ENCODE data around the gene MAP1LC3B. TPM values are rescaled to one million over a fixed set of nuclear protein-coding genes. Genes with fewer than 3 reads are reported as not detected.

Gene MAP1LC3B
- total and polyA plus RNA-seq, 2 donors (not counting 1 experiment from before 2014, with no cell fraction given), result 72.7 to 75.8 TPM

GRCh38 chr16:87346517-87347060, 45.5 kb upstream of the MAP1LC3B start:
- H3K4me3 ChIP-seq (ENCODE audit: control extremely low read depth in 1 of 5, extremely low read depth in 1 of 5, insufficient read depth in 1 of 5, low read depth in 2 of 5, low read length in 4 of 5), result no peak overlapping the region
- H3K4me2 ChIP-seq (replicated peaks; ENCODE audit: low read depth, low read length, poor library complexity, severe bottlenecking), result no peak overlapping the region
- no peaks in the 10 kb centered on the region for H3K27me3 ChIP-seq (replicated peaks in 1 of 4; ENCODE audit: control extremely low read depth in 1 of 4, control insufficient read depth in 3 of 4, insufficient read depth in 4 of 4, low read length in 3 of 4)
- no peak overlapping the region for H3K27ac ChIP-seq (ENCODE audit: low read length in 2 of 2)
- POLR2A ChIA-PET, result no interaction called here
- H2AFZ ChIP-seq (ENCODE audit: insufficient read depth, low read depth, low read length, poor library complexity, severe bottlenecking), result no peak overlapping the region
- no peaks in the 10 kb centered on the region for H3K9me3 ChIP-seq (ENCODE audit: control extremely low read depth in 1 of 3, control insufficient read depth in 2 of 3, insufficient read depth in 1 of 3, low read length in 2 of 3)
- WGBS (ENCODE audit: insufficient coverage), result 96% methylated on average over 20 of the region's 21 CpGs
- no peak overlapping the region for H3K4me3 Mint-ChIP-seq
- H3K9me3 Mint-ChIP-seq (ENCODE audit: insufficient read depth), result no peaks in the 10 kb centered on the region
- peaks cover 16% of the 10 kb centered on the region for H4K20me1 ChIP-seq (ENCODE audit: control insufficient read depth, insufficient read depth, low read length, poor library complexity, severe bottlenecking)
- no peak for DNase-seq
- no peak for ATAC-seq (ENCODE audit: low read depth)
- H3K4me1 Mint-ChIP-seq, result peaks cover 5% of the 10 kb centered on the region
- no peaks in the 10 kb centered on the region for H3K27me3 Mint-ChIP-seq
- no peak overlapping the region for H3K9ac ChIP-seq (ENCODE audit: low read length)
- TF ChIP-seq EZH2 (IDR thresholded peaks at IDR 0.05; ENCODE audit: borderline replicate concordance, insufficient read depth, low read depth, low read length, poor library complexity, severe bottlenecking), result no peak
- TF ChIP-seq, protein P1, sequence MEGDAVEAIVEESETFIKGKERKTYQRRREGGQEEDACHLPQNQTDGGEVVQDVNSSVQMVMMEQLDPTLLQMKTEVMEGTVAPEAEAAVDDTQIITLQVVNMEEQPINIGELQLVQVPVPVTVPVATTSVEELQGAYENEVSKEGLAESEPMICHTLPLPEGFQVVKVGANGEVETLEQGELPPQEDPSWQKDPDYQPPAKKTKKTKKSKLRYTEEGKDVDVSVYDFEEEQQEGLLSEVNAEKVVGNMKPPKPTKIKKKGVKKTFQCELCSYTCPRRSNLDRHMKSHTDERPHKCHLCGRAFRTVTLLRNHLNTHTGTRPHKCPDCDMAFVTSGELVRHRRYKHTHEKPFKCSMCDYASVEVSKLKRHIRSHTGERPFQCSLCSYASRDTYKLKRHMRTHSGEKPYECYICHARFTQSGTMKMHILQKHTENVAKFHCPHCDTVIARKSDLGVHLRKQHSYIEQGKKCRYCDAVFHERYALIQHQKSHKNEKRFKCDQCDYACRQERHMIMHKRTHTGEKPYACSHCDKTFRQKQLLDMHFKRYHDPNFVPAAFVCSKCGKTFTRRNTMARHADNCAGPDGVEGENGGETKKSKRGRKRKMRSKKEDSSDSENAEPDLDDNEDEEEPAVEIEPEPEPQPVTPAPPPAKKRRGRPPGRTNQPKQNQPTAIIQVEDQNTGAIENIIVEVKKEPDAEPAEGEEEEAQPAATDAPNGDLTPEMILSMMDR (IDR thresholded peaks at IDR 0.05), result no peak
- peaks cover 0 to 42% of the 10 kb centered on the region in 2 experiments for H3K36me3 ChIP-seq (replicated peaks in 1 of 2; ENCODE audit: control extremely low read depth in 1 of 2, control insufficient read depth in 1 of 2, extremely low read depth in 1 of 2, insufficient read depth in 2 of 2, low read length in 1 of 2)
- CTCF ChIA-PET, result no interaction called here
- H3K79me2 ChIP-seq (ENCODE audit: control insufficient read depth, insufficient read depth, low read length), result peaks cover 42% of the 10 kb centered on the region
- H3K4me1 ChIP-seq (ENCODE audit: control insufficient read depth in 2 of 2, insufficient read depth in 2 of 2, low read length in 2 of 2), result peaks cover 0 to 4% of the 10 kb centered on the region in 2 donors
- intact Hi-C loops (cut with micrococcal nuclease), result no loop called here
- H3K27ac Mint-ChIP-seq, result no peak overlapping the region

DNA sequence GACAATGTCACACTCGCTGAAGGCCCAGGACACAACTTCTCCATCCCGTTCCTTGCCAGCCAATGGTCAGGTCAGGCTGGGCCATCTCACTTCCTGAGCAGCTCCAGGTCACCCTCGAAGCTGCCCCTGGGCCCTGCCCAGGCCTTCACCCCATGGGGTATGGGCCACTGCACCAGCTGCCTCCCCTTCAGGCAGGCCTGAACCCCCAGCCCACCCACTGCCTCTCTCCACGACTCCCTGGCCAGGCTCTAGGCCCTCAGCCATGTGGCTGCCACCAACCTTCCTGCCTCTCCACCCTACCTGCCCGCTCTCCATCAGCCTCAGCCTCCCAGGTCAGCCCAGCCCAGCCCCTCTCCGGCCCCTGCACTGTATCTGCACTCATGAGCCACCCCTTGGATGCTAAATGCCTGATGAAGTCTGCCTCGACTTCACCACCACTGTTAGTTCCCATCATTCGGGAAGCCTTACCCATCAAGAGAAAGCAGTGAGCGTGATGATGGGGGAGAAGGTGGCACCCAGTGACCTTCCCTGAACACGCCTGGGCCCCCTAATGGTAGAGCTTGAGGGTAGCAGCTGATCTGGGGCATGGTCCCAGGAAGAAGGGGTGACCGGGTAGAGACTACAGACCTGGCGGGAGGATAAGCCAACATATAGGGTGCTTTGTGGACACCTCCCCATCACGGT, 44.1 kb upstream of the MAP1LC3B start:
- Histone ChIP-seq H4K20me1 (ENCODE audit: control insufficient read depth, insufficient read depth, low read length, poor library complexity, severe bottlenecking) (peaks cover 18% of the 10 kb centered on the region), H3K79me2 (ENCODE audit: control insufficient read depth, insufficient read depth, low read length) (peaks cover 42% of the 10 kb centered on the region), H3K4me3 (ENCODE audit: control extremely low read depth in 1 of 5, extremely low read depth in 1 of 5, insufficient read depth in 1 of 5, low read depth in 2 of 5, low read length in 4 of 5) (no peak overlapping the region), H3K9ac (ENCODE audit: low read length) (no peak overlapping the region), H3K4me2 (replicated peaks; ENCODE audit: low read depth, low read length, poor library complexity, severe bottlenecking) (no peak overlapping the region), H3K4me1 (ENCODE audit: control insufficient read depth in 2 of 2, insufficient read depth in 2 of 2, low read length in 2 of 2) (peaks cover 0 to 4% of the 10 kb centered on the region in 2 donors), H3K27ac (ENCODE audit: low read length in 2 of 2) (no peak overlapping the region), H2AFZ (ENCODE audit: insufficient read depth, low read depth, low read length, poor library complexity, severe bottlenecking) (no peak overlapping the region), H3K9me3 (ENCODE audit: control extremely low read depth in 1 of 3, control insufficient read depth in 2 of 3, insufficient read depth in 1 of 3, low read length in 2 of 3) (no peaks in the 10 kb centered on the region), H3K36me3 (replicated peaks in 1 of 2; ENCODE audit: control extremely low read depth in 1 of 2, control insufficient read depth in 1 of 2, extremely low read depth in 1 of 2, insufficient read depth in 2 of 2, low read length in 1 of 2) (peaks cover 0 to 32% of the 10 kb centered on the region in 2 experiments), H3K27me3 (replicated peaks in 1 of 4; ENCODE audit: control extremely low read depth in 1 of 4, control insufficient read depth in 3 of 4, insufficient read depth in 4 of 4, low read length in 3 of 4) (no peaks in the 10 kb centered on the region)
- TF ChIP-seq EZH2 (IDR thresholded peaks at IDR 0.05; ENCODE audit: borderline replicate concordance, insufficient read depth, low read depth, low read length, poor library complexity, severe bottlenecking), result no peak
- TF ChIP-seq, protein P1 (IDR thresholded peaks at IDR 0.05), result no peak
- intact Hi-C loops (cut with micrococcal nuclease), result no loop called here
- H3K9me3 Mint-ChIP-seq (ENCODE audit: insufficient read depth), result no peaks in the 10 kb centered on the region
- ATAC-seq (ENCODE audit: low read depth) (no peak), DNase-seq (no peak)
- no peak overlapping the region for H3K27ac Mint-ChIP-seq
- H3K4me1 Mint-ChIP-seq, result peaks cover 5% of the 10 kb centered on the region
- H3K4me3 Mint-ChIP-seq, result no peak overlapping the region
- CTCF ChIA-PET, result interaction anchor here (0.9 kb wide), 1 partner anchor 45 kb away, joined by 4 read pairs; no protein-coding TSS in a partner anchor
- 96% methylated on average over 10 of the region's 13 CpGs for WGBS (ENCODE audit: insufficient coverage)
- POLR2A ChIA-PET, result no interaction called here
- H3K27me3 Mint-ChIP-seq, result no peaks in the 10 kb centered on the region

All from B cell (primary cell).